Spleen (tissue), 7 donors: Measurements from ENCODE around the gene CHST2.

Source experiments
- POLR2AphosphoS5 ChIP-seq, 3 donors: sonication (generic); formaldehyde crosslinking; IDR thresholded peaks; one replicate each; pipeline ENCODE4 v1.5.1; 2017; ENCODE audit warnings: antibody characterized with exemption in 3 of 3
- TF ChIP-seq, protein P1 (sequence below), 11 experiments: fragments of 200-600 bp in 7 of 11; fragments of 450-650 bp in 4 of 11; sonication (generic) in 4 of 11; IDR thresholded peaks in 8 of 11; conservative IDR thresholded peaks in 3 of 11; 1 replicate in 7 of 11; 2 replicates in 4 of 11; pipeline versions ENCODE4 v1.4.0 to v1.8.0; 2016 to 2021; ENCODE audit warnings: antibody characterized with exemption in 11 of 11, inconsistent platforms in 4 of 11, mild to moderate bottlenecking in 1 of 11
- donor health status: DM: no; HTN: no; CAD: no; lungs with moderate emphysema.
- donor health status: DM: no; HTN: no; CAD: no.
- donor health status: DM: no; HTN: no; CAD: no.

DNA sequence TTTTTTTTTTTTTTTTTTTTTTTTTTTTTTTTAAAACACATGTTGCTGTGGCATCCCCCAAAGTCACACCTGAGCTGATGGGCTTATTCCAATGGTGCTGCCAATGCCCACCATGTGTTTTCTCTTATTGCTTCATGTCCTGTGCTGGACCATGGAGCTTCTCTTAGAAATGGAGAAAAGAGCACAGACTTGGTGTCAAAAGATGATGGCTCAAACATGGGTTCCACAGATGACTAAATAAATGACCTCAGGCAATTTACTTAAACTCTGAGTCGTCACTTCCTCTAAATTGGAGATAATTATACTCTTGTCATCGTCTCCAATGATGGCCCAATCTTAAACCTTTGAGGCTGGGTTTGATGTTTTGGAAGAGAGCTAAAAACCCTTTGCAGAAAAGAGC, 28.1 kb downstream of the CHST2 start:
- TF ChIP-seq, protein P1, sequence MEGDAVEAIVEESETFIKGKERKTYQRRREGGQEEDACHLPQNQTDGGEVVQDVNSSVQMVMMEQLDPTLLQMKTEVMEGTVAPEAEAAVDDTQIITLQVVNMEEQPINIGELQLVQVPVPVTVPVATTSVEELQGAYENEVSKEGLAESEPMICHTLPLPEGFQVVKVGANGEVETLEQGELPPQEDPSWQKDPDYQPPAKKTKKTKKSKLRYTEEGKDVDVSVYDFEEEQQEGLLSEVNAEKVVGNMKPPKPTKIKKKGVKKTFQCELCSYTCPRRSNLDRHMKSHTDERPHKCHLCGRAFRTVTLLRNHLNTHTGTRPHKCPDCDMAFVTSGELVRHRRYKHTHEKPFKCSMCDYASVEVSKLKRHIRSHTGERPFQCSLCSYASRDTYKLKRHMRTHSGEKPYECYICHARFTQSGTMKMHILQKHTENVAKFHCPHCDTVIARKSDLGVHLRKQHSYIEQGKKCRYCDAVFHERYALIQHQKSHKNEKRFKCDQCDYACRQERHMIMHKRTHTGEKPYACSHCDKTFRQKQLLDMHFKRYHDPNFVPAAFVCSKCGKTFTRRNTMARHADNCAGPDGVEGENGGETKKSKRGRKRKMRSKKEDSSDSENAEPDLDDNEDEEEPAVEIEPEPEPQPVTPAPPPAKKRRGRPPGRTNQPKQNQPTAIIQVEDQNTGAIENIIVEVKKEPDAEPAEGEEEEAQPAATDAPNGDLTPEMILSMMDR (IDR thresholded peaks at IDR 0.05 in 8 of 11, conservative IDR thresholded peaks at IDR 0.05 in 3 of 11), result no peak
- TF ChIP-seq POLR2AphosphoS5 (IDR thresholded peaks at IDR 0.05), result no peak
